Breast epithelium (tissue), 3 donors: Measurements from ENCODE around the gene SYNC.

ENCODE experiments used
- POLR2AphosphoS5 ChIP-seq, 3 donors: sonication (generic); formaldehyde crosslinking; IDR thresholded peaks; one replicate each; pipeline ENCODE4 v1.6.1; 2017; ENCODE audit warnings: antibody characterized with exemption in 3 of 3
- TF ChIP-seq, protein P1 (sequence below), 3 donors: fragments of 450-650 bp; IDR thresholded peaks; one replicate each; pipeline ENCODE4 v1.5.1; 2016 to 2017; ENCODE audit warnings: antibody characterized with exemption in 3 of 3, mild to moderate bottlenecking in 3 of 3, moderate library complexity in 3 of 3

DNA sequence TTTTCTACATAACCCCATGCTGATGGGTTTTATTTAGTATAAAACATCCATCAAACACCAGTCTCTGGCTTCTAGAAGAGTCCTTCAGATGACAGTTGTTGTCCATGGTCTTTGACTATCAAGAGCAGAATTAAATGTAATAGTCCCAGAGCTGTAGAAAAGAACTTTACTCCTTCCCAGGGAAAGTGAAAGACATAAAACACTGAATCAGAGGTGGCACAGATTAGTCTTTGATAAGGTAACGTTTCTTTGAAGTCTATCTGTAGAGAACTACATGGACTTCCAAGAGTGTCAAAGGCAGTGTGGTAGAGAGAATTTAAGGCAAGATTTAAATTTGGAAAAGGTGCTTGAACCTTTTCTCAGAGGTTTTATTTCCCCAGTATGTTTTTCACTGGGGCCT lies 21.9 kb downstream of the SYNC start:
- TF ChIP-seq, protein P1, sequence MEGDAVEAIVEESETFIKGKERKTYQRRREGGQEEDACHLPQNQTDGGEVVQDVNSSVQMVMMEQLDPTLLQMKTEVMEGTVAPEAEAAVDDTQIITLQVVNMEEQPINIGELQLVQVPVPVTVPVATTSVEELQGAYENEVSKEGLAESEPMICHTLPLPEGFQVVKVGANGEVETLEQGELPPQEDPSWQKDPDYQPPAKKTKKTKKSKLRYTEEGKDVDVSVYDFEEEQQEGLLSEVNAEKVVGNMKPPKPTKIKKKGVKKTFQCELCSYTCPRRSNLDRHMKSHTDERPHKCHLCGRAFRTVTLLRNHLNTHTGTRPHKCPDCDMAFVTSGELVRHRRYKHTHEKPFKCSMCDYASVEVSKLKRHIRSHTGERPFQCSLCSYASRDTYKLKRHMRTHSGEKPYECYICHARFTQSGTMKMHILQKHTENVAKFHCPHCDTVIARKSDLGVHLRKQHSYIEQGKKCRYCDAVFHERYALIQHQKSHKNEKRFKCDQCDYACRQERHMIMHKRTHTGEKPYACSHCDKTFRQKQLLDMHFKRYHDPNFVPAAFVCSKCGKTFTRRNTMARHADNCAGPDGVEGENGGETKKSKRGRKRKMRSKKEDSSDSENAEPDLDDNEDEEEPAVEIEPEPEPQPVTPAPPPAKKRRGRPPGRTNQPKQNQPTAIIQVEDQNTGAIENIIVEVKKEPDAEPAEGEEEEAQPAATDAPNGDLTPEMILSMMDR (IDR thresholded peaks at IDR 0.05) = no peak
- TF ChIP-seq POLR2AphosphoS5 (IDR thresholded peaks at IDR 0.05) = no peak
